Stimulated activated CD8-positive, alpha-beta memory T cell treated with anti-CD3 and anti-CD28 coated beads, Interleukin-12 subunit alpha, Interleukin-12 subunit beta, amount 100 ng/mL, for 4 hours (primary cell): ENCODE measurements around the gene CNGA2.

Source experiments
- DNase-seq: peaks from one replicate; pipeline ENCODE4 v3.0.0-alpha.2; 2020; ENCODE audit warnings: low read depth

The CNGA2 gene

DNA sequence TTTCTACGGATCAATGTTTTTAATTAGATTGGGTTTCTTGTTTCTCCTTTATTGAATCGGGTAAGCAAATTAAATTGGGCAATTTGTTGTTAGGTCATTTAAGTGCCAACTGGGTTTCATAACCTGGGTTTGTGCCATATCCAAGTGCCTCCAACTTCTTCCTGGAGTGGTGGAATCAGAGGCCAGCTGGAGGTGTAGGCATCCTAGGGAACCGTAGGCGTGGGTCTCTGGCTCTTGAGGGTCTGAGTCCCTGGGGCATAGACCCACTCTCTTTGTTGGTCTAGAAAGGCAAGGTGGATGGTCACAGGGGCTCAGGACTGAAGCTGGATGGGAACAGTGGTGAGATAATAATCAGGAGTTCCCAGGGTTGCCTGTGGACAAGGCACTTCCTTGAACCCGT, 18.3 kb downstream of the CNGA2 start:
- DNase-seq: no peak

DNA sequence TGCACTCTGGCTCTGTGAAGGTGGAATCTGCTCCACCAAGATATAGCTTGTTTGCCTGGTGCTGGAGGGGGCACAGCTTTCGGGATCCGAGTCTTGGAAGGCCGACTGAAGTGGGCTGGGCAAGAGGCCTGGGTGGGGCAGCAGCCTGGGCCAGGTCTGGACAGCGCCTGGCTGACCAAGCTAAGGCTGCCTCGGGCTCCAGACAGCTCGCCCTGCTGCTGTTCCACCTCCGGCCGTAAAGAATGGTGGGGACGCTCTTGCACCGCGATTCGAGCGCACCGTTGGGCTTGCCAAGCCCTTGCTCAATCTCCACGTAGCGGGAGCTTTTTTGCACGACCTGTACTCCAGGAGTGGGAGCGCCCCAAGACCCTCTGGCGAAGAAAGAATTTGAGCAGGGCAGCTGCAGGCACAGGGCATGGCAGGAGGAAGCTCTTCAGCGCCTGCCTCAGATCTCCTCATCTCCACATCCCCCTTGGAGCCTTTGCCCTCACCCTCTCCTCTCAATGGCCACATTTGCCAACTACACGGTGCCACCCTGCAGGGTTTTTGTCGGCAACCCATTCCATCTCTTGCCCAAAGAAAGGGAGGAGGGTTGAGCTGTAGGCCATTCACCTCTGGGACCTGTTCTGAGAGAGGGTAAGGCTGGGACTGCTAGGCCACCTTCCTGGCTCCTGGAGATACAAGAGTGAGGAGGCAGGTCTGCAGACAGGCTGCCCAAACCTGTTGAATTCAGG, 18.9 kb downstream of the CNGA2 start:
- no peak for DNase-seq

DNA sequence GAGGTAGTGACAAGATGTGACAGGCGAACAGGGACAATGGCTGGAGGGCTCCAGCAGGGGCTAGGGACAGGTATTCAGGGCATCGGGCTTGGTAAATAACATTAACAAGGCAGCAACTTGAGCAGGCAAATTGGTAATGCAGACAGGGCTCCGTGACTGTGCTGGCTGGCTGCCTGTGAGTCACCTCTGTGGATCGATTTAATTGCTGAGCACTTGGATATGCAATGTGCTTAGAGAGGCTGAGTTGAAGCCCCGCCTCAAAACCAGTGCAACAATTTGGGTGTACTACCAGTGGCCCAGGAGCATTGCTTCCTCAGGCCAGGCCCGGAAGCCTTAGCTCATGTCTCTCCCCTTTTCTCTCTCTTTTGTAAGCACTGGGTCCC, 19.5 kb downstream of the CNGA2 start:
- DNase-seq: no peak

DNA sequence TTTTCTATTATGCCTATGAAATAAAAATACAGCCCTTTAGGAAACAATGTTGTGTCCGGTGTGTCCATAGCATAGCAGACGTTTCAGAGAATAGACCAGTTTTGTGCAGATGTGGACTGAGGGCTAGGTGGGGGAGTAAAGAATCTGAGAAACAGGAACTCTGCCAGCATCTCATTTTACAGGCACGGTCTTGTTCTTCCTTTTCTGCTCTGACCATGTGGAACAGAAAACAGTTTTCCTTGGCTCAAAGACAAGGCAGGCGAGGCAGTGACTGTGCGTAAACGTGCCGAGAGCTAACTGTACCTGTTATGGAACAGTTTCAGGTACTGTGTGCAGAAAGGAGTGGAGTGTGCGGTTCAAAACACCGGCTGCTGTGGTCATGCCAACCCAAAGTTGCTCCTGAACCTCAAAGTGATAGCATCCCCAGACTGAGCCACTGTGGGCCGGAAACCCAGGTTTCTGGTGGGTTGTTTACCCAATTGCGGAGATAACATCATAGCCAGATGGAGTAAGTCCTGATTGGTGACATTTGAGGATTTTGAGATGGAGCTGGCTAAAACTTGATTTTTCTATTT, 20.2 kb downstream of the CNGA2 start:
- DNase-seq: no peak

DNA sequence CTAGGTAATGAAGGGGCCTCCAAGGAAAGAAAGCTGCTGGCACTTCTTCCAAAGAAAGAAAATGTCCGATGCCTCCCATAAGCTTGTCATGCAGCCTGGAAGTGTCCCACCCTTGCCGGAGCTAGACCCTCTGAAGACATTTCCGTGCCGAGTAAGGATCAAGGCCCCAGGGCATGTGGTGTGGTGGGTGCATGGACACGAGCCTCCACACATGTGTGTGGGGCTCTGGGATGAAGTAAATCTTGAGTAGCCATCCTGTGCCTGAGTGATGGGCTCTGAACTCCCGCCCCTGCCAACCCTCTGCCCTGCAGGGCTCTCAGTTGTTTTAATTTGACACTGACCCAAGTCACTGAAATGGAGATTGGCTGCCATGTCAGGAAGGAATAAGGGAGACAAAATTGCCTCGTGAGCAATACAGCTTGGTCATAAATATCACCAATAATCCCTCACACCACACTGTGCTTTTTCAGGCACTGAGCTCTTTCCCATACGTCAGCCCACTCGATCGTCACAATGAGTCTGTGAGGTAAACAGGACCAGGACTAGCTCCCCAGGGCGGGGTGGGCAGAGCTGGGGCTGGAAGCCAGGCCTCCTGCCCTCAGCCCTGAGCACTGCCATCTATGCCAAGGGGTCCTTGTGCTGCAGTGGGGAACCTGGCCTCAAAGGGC, 24.6 kb downstream of the CNGA2 start:
- no peak for DNase-seq

DNA sequence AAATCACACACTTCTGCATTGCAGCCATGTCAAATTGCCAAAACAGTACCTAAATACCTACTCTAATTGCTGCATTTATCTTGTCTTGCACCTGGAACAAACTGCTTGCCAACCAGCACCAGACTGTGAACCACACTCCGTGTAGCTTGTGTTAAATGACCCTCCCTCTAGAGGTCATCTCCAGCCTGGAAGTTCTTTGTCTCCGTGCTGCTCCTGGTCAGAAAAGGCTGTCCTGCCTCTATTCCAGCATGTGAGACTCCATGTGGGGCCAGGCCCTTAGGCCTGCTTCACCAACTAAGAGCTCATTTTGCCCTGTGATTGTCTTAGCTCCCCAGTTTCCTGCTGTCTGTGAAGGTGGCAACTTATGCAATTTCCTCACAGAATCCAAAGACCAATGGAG, 28.3 kb downstream of the CNGA2 start:
- DNase-seq: no peak

DNA sequence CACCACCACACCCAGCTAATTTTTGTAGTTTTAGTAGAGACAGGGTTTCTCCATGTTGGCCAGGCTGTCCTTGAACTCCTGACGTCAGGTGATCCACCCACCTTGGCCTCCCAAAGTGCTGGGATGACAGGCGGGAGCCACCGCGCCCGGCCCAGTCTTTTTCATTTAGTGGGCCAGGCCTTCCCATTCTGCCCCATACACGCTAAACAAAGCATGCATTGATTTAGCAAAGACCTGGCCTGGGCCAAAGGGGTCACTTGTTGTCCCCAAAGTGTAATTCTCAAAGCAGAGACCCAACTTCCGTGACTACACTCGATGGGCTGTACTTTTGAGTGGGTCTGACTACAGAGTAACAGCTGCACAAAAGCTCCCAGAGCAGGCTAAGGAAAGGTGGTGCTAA, 29.2 kb downstream of the CNGA2 start:
- DNase-seq: no peak

DNA sequence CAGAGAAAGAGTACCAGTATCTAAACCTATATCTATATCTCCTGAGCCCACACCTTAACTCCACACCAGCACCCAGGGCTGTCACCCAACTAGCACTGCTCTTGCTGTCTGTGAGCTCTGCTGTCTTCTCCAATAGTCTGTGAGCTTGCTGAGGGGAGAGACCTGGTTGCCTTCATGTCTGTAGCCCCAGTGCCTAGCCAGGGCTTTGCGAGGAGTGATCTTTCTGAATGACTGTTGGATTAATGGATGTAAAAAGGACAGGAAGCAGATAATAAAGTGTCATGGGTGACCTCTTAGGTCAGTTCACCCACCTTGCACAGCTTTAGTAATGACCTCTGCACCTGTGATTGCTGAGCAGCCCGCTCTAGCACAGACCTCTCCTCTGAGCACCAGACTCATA, 30.5 kb downstream of the CNGA2 start:
- no peak for DNase-seq

DNA sequence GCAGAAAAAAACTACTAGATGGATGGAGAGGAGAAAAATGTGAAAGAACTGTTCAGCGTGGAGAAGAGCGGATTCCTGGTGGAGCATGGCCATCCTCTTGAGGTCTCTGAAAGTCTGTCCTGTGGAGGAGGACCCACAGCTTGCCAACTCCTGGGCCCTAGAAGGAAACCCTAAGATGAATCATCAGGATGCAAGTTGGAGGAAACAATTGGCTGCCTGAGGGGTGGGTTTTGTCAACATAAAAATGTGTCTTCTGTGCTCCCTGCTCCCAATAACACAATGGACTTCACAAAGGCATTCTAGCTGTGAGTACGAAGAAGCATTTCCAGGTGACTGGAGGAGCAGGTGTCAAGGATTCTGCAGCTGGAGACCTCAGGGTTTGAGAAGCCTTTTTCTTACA, 37.2 kb downstream of the CNGA2 start:
- no peak for DNase-seq

DNA sequence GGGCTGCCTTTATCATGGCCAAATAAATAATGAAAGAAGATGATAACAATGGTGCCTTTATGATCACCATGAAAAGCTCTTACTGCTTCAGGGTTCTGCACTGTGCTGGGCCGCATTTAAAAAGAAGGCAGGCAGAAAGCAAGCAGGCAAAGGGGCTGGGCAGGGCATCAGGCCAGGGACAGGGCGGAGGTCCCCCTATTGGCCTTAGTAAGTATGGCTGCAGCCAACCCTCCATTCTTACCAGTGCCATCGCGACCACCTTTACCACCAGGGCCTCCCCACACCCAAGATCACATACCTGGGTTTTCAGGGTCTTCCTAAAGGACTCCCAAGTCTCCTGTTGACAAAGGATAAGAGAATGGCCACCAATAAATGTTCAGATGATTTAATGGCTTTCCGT, 38.9 kb downstream of the CNGA2 start:
- DNase-seq: no peak

DNA sequence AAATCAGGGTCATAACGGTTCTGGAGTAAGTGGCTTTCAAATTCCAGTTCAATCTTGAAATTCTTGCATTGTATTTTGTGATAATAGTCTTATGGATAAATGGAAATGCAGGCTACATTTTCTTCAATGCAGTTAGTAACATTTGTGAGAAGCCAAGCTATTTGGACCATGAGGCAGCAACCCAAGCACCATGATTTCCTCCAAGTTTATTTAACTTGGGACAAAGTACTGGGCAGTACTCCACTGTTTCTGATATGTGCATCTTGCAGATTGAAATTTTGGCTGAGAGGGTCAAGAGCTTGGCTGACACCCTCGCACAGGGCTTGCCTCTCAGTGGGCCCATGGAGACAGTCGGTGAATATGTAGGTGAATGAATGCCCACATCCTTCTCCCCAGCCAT, 39.9 kb downstream of the CNGA2 start:
- DNase-seq: no peak

DNA sequence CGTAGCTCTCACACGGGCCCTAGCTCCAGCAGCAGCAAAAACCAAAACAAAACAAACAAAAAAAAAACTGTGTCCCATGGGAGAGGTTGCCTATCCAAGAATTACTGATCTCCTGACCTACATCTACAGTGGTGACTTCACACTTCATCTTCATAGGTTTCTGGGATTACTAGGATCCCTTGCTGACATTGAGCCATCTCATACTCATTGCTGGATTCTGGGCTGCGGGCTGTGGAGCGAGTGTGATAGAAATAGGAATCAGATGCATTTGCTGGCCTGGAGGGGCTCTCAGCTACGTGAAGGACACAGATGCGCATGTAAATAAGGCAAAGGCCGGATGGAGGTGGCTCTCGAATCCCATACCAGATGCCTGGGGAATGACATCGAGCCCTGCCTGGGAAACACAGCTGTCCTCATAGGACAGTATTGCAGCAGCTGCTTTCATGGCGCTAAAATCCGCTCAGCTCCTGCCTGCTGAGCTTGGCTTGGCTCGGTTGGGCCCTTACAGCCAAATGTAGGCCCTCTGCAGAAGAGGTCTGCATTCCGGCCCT, 41.7 kb downstream of the CNGA2 start:
- no peak for DNase-seq

DNA sequence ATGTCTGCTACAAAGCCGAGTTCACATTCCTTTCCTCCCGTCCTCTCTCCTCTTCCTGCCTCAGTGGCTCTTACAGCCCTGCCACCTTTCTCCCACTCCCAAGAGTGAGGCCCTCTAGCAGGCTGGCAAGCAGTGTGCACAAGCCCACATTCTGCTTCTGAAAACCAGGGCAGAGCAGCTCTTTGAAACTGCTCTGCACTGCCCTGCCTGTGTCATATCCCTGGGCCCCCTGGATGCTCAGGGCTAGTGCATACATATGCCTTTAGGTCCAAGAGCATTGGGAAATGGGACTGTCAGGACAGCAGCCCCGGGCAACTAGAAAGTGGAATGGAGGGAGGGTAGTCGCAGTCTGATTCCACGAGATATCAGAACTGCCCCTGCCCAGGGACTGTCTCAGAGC, 42.4 kb downstream of the CNGA2 start:
- DNase-seq: no peak

DNA sequence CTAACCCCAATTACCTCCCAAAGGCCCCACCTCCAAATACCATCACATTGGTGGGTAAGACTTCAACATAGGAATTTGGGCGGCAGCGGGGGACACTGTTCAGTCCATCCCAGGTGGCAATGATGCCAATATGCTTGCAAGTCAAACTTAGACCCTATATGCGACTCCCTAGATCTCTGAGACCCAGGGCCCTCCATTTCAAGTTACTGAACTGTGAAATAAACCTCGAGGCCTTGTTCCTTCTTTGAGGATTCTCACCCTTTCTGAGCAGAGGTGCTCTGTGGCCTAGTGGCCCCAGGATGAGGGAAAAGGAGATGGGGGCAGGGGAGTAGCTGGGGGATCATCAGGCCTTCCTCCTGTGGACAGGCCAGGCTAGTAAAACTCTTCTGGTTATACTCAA, 44.7 kb downstream of the CNGA2 start:
- no peak for DNase-seq

DNA sequence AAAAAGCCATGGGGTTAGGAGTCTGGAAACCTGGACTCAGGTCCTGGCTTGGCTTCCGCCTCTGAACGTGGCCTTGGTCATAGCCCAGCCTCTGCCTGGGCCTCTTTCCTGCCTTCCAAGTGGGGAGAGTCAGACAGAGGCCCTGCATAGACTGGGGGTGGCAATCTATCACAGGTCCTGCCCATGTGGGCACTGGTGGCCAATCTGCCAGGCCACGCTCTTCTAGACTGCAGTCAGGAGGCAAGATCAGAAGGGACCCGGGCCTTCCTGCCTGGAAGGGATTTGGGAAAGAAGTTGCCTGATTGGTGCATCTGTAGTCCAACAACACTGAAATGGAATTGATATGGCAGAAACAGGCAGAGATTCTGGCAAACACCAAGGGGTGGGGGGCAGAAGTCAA, 46.1 kb downstream of the CNGA2 start:
- DNase-seq: no peak

DNA sequence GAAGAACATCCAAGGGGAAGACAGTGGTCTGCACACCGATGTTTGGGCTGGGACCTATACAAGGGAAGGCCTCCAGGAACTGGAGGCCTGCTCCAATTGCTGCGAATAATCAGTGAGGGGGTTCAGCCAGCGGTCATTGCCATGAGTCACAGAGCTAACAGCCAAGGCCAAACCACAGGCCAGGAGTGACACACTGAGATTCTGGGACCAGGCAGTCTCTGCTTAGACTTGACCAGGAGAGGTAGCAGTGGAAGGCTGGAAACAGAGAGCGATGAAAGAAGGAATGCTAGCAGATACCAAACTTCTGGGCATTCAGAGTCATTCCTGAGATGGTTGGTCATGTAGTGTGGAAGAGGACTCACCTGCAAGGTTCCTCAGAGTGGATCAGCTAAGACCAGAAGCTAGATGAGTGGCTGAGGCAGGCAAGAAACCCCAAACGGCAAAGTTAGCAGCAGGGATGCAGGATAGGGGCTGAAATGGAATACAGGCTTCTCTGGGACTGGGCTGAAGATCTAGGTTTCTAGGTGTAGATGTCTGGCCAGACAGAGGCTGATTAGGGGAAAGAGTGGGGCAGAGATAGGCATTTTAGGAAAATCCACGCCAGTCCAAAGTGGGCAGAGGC, 54.7 kb downstream of the CNGA2 start:
- DNase-seq: no peak

DNA sequence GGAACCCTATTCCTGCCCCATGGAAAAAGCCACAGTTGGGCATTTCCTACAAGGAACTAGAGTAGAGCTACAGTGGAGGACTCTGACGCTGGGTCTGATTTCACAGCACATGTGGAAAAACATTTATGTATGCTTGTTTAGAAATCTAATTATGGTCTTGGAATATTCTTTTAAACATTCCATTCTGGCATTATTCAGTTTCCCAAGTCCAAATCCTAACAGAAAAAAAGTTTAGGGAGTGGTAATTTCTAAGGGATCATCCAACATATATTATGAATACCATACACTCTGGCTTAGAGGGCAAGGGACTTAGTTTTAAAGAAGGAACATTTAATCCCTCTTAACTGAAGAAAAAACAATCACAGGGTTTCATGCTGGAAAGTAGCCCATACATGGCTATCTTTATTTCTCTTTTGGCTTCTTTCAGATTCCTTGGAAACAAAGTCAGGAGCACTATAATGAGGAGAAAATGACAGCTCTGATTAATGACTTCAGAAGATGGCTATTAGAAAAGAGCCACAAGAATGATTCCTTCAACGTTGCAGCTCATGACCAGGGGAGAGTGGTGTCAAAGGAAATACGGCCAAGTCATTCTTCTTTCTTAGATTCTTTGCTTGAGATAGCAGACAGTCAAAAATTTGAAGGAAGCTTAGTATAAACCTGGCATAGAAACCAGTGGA, 56.1 kb downstream of the CNGA2 start:
- DNase-seq: no peak

DNA sequence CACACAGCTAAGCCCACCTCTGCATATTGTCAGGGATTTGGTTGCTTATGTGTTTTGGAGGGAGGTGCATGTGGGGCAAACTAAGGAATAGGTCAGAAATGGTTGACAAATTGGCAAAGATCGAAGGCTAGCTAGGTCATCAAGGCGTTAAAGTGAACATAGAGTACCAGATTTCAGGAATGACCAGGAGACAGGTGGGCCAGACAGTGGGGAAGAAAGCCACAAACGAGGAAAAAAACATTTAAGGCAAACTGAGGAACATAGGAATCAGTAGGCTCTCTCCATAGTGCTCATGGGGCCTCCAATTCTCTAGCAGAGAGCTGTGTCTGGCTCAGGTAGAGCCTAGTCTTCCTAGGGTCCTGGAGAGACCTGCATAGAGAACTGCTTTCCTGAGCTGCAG, 57.4 kb downstream of the CNGA2 start:
- no peak for DNase-seq

DNA sequence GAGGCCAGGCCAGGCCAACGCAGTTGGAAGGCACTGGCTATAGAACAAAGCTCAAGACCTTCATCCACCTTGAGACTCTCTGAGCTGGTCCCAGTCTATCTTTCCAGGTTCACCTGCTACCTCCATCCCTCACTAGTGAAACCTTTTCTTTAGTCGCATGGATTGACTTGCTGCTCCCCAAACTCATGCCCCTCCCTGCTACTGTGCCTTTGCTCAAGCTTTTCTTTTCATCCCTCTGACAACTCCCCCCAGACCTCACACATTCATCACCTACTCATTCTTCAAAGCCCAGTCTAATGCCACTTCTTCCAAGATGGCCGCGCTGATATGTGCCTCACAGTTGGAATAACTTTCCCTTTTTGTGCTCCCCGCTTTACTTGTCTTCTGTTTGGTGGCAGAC, 58.0 kb downstream of the CNGA2 start:
- no peak for DNase-seq

DNA sequence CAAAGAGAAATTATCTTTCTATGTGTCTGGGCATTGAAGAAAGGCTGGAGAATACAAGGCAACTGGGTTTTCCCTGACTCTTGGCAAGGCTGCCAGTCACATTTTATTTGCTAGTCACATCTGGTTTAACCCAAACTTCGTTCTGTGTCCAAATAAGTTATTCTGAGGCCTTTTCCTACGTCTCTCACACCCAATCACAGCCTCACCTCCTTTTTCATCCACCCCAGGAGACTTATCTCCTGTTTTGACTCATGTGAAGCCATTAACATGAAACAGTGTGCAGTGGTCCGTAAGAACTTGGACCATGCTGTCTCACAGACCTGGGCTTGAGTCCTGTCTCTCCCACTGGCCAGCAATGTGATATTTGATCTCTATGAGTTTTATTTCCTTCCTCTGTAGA, 59.3 kb downstream of the CNGA2 start:
- DNase-seq: no peak
